ENCODE measurements around the gene CC2D1A.

Gene CC2D1A

DNA sequence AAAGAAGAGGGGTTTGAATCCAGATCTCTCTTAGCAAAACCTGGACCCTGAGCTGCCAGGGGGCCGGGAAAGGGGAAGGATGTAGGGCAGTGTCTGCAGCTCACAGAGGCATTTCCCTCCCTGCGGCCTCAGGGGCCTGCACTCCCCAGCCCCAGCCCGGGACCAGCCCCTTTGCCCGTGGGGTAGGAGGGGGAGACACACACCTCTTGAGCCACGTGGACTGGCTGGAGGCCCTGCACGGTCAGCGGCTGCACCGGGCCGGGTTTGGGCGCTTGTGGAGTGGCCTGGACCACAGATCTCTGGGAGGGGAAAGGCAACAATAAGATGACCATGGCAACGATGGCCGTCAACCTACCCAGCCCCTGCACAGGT, 73.2 kb downstream of the CC2D1A start:
- TF ChIP-seq BACH2 (CRISPR knock-in tag; IDR thresholded peaks at IDR 0.05; ENCODE audit: borderline replicate concordance) = no peak
- TF ChIP-seq ZNF8 (CRISPR knock-in tag; IDR thresholded peaks at IDR 0.05) = no peak
- TF ChIP-seq ZFP30 (CRISPR knock-in tag; IDR thresholded peaks at IDR 0.05) = no peak
- TF ChIP-seq ZNF70 (CRISPR knock-in tag; IDR thresholded peaks at IDR 0.05) = no peak
- TF ChIP-seq, protein P1, sequence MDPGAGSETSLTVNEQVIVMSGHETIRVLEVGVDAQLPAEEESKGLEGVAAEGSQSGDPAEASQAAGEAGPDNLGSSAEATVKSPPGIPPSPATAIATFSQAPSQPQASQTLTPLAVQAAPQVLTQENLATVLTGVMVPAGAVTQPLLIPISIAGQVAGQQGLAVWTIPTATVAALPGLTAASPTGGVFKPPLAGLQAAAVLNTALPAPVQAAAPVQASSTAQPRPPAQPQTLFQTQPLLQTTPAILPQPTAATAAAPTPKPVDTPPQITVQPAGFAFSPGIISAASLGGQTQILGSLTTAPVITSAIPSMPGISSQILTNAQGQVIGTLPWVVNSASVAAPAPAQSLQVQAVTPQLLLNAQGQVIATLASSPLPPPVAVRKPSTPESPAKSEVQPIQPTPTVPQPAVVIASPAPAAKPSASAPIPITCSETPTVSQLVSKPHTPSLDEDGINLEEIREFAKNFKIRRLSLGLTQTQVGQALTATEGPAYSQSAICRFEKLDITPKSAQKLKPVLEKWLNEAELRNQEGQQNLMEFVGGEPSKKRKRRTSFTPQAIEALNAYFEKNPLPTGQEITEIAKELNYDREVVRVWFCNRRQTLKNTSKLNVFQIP (CRISPR knock-in tag; IDR thresholded peaks at IDR 0.05; ENCODE audit: borderline replicate concordance, low read depth) = no peak
- TF ChIP-seq RARB (CRISPR knock-in tag; IDR thresholded peaks at IDR 0.05) = no peak
- no peak for TF ChIP-seq ESRRG (CRISPR knock-in tag; IDR thresholded peaks at IDR 0.05)
- TF ChIP-seq ISL1 (CRISPR knock-in tag; IDR thresholded peaks at IDR 0.05) = no peak
- no peak for TF ChIP-seq ARNTL (CRISPR knock-in tag; IDR thresholded peaks at IDR 0.05; ENCODE audit: borderline replicate concordance, low read depth)
- TF ChIP-seq, protein P2, sequence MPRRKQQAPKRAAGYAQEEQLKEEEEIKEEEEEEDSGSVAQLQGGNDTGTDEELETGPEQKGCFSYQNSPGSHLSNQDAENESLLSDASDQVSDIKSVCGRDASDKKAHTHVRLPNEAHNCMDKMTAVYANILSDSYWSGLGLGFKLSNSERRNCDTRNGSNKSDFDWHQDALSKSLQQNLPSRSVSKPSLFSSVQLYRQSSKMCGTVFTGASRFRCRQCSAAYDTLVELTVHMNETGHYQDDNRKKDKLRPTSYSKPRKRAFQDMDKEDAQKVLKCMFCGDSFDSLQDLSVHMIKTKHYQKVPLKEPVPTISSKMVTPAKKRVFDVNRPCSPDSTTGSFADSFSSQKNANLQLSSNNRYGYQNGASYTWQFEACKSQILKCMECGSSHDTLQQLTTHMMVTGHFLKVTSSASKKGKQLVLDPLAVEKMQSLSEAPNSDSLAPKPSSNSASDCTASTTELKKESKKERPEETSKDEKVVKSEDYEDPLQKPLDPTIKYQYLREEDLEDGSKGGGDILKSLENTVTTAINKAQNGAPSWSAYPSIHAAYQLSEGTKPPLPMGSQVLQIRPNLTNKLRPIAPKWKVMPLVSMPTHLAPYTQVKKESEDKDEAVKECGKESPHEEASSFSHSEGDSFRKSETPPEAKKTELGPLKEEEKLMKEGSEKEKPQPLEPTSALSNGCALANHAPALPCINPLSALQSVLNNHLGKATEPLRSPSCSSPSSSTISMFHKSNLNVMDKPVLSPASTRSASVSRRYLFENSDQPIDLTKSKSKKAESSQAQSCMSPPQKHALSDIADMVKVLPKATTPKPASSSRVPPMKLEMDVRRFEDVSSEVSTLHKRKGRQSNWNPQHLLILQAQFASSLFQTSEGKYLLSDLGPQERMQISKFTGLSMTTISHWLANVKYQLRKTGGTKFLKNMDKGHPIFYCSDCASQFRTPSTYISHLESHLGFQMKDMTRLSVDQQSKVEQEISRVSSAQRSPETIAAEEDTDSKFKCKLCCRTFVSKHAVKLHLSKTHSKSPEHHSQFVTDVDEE (CRISPR knock-in tag; IDR thresholded peaks at IDR 0.05) = no peak
- TF ChIP-seq SNAI2 (CRISPR knock-in tag; IDR thresholded peaks at IDR 0.05) = no peak
- TF ChIP-seq ZC3H10 (CRISPR knock-in tag; IDR thresholded peaks at IDR 0.05) = no peak
- ATAC-seq = no peak

DNA sequence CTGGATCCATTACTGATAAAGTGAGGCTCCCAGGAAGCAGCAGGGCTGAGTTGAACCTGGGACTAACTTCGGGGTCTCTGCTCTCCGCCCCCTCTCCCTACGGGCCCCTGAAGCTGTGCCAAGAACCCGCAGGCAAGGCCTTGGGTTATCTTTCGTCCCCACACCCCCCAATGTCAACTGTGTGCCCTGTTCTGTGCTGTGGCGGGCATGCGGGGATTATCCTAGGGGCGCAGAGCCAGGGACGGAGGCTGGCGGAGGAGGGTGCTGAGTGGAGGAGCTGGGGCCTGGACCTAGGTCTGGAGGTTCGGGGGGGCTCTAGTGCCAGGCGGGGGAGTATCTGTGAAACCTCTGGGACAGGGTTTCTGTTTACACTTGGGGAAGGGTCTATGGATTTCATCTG, 73.7 kb downstream of the CC2D1A start:
- no peak for TF ChIP-seq GLIS3 (CRISPR knock-in tag; IDR thresholded peaks at IDR 0.05)
- TF ChIP-seq ESRRG (CRISPR knock-in tag; IDR thresholded peaks at IDR 0.05) = no peak
- TF ChIP-seq ZNF8 (CRISPR knock-in tag; IDR thresholded peaks at IDR 0.05) = no peak
- no peak for ATAC-seq

DNA sequence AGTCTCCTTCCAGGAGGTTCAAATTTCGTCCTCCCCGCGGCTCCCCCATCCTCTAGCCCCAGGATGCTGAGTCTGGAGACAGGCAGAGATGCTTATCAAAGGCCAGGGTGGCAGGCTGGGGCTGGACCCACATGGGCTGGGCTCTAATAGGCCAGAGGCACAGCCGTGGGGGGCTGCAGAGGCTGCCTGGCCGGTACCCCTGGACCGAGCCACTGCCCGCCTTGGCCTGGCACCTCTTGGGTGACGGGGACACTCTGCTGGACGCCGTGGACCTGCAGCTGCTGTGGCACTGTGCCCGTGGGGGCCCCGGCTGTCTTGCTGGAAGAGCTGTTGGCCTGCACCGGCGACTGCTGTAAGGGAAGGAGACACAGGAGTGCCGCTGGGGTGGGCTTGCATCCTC, 74.3 kb downstream of the CC2D1A start:
- TF ChIP-seq GLIS3 (CRISPR knock-in tag; IDR thresholded peaks at IDR 0.05) = no peak
- TF ChIP-seq ZFP3 (CRISPR knock-in tag; IDR thresholded peaks at IDR 0.05) = no peak
- no peak for TF ChIP-seq ZC3H10 (CRISPR knock-in tag; IDR thresholded peaks at IDR 0.05)
- TF ChIP-seq, protein P3, sequence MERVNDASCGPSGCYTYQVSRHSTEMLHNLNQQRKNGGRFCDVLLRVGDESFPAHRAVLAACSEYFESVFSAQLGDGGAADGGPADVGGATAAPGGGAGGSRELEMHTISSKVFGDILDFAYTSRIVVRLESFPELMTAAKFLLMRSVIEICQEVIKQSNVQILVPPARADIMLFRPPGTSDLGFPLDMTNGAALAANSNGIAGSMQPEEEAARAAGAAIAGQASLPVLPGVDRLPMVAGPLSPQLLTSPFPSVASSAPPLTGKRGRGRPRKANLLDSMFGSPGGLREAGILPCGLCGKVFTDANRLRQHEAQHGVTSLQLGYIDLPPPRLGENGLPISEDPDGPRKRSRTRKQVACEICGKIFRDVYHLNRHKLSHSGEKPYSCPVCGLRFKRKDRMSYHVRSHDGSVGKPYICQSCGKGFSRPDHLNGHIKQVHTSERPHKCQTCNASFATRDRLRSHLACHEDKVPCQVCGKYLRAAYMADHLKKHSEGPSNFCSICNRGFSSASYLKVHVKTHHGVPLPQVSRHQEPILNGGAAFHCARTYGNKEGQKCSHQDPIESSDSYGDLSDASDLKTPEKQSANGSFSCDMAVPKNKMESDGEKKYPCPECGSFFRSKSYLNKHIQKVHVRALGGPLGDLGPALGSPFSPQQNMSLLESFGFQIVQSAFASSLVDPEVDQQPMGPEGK (CRISPR knock-in tag; IDR thresholded peaks at IDR 0.05; ENCODE audit: borderline replicate concordance) = no peak
- no peak for ATAC-seq
